GM19438 (cell line): ENCODE results near the gene CCDC141.
A peak's percentile ranks its signal among the peaks of the same experiment; 100 is the strongest.
"Not testable (repeated sequence)": the region's sequence is repeated elsewhere in the genome, so short reads cannot be mapped to it uniquely, and the experiment has no call there.

Experiments used
- ATAC-seq: cut with Tn5 transposase; IDR thresholded peaks from one replicate; pipeline ENCODE4 v1.9.1; 2021; ENCODE audit warnings: low read depth; ENCODE audit not compliant: unreplicated experiment

CCDC141 gene

GRCh38 chr2:179049546-179050311 lies at the start of gene CCDC141:
TSS of gene CCDC141 (minus strand) at chr2:179050137. CDS start at chr2:179049941, 196 bp downstream.
- peak; percentile 59 for ATAC-seq

- ATAC-seq: peak; percentile 39
These were observed 48.2 kb upstream of the CCDC141 start for GRCh38 chr2:179098080-179098689.

- no peak for ATAC-seq
These were observed 47.2 kb upstream of the CCDC141 start for GRCh38 chr2:179097131-179097530.

- ATAC-seq: peak; percentile 95
These were observed 46.2 kb upstream of the CCDC141 start for GRCh38 chr2:179096090-179096489.

- not testable (repeated sequence) for ATAC-seq
These were observed 43.0 kb upstream of the CCDC141 start for GRCh38 chr2:179092912-179093311.

- ATAC-seq: no peak
These were observed 32.8 kb upstream of the CCDC141 start for GRCh38 chr2:179082697-179083096.

GRCh38 chr2:179081954-179082353 lies 32.0 kb upstream of the CCDC141 start:
- ATAC-seq: no peak

- no peak for ATAC-seq
These were observed 22.6 kb upstream of the CCDC141 start for GRCh38 chr2:179072527-179072926.

- ATAC-seq: no peak
These were observed 21.9 kb upstream of the CCDC141 start for GRCh38 chr2:179071810-179072355.

- ATAC-seq: no peak
These were observed 21.0 kb upstream of the CCDC141 start for GRCh38 chr2:179070895-179071294.

- no peak for ATAC-seq
These were observed 19.7 kb upstream of the CCDC141 start for GRCh38 chr2:179069685-179070084.

GRCh38 chr2:179068991-179069643 lies 19.2 kb upstream of the CCDC141 start:
- ATAC-seq: no peak

- no peak for ATAC-seq
These were observed 9.2 kb upstream of the CCDC141 start for GRCh38 chr2:179059026-179059700.

GRCh38 chr2:179057737-179058136 lies 7.8 kb upstream of the CCDC141 start:
- no peak for ATAC-seq

GRCh38 chr2:179053568-179053967 lies 3.6 kb upstream of the CCDC141 start:
- ATAC-seq: not testable (repeated sequence)

GRCh38 chr2:179051250-179051649 lies 1.3 kb upstream of the CCDC141 start:
- no peak for ATAC-seq

- ATAC-seq: no peak
These were observed 818 bp upstream of the CCDC141 start for GRCh38 chr2:179050755-179051154.

GRCh38 chr2:179049203-179049545 lies 763 bp downstream of the CCDC141 start:
- peak; percentile 46 for ATAC-seq

GRCh38 chr2:179048099-179048498 lies 1.8 kb downstream of the CCDC141 start:
- no peak for ATAC-seq

- not testable (repeated sequence) for ATAC-seq
These were observed 4.3 kb downstream of the CCDC141 start for GRCh38 chr2:179045602-179046001.

GRCh38 chr2:179044500-179044899 lies 5.4 kb downstream of the CCDC141 start:
- no peak for ATAC-seq
